GM13976 (cell line): Measurements from ENCODE around the gene SCN4A.

Experiments
- DNase-seq: peaks from one replicate; pipeline ENCODE4 v3.0.0; 2012; ENCODE audit warnings: low spot score
- in situ Hi-C: fragments of 300-500 bp; cut with MboI; formaldehyde crosslinking; loops from one replicate; pipeline ENCODE4 v1.12.0; 2022; ENCODE audit warnings: low sequenced_read_pairs, mixed read lengths, inconsistent platforms; ENCODE audit not compliant: unreplicated experiment
- TF ChIP-seq, protein P1 (sequence below): IDR thresholded peaks from 2 replicates; pipeline ENCODE4 v1.5.1; 2012; ENCODE audit warnings: borderline replicate concordance, mild to moderate bottlenecking; ENCODE audit not compliant: insufficient read depth; ENCODE audit errors: extremely low read depth, missing control alignments, control extremely low read depth

The SCN4A gene

DNA sequence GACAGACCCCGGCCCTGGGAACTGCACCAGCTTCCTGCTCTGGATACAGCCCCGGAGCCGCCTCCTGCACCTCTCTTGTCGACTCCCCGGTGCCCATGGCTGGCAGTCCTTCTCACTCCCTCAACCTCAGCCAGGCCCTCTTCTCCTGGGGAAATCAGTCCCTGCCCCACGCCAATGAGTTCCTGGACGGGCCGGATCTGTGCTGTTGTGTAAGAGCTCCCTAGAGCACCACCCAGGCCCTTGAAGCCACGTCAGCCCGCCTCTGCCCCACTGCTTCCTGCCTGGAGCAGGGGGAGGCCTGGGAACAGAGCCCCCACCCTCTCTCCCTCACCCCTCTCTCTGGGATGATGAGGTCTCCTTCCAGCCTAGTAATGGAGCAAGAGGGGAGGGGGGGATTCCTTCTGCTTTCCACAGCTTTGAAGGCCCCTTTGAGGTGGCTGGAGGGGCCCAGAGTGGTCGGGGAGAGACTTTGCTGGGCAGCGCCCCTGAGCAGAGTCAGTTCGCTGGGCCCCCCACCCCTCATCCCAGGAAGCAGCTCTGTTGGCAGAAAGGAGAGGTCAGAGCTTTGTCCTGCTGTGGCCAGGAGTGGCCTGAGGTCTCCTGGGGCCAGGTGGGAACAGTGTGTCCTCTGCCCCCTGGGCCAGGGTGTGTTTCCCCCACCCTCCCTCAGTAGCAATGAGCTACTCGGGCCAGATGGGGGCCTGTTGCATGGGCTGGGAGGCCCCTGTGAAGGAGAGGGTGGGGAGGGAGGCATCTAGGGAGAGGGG is 29.2 kb upstream of the SCN4A start:
- DNase-seq = peak; percentile 33
- in situ Hi-C loops = no loop called here
- TF ChIP-seq, protein P1, sequence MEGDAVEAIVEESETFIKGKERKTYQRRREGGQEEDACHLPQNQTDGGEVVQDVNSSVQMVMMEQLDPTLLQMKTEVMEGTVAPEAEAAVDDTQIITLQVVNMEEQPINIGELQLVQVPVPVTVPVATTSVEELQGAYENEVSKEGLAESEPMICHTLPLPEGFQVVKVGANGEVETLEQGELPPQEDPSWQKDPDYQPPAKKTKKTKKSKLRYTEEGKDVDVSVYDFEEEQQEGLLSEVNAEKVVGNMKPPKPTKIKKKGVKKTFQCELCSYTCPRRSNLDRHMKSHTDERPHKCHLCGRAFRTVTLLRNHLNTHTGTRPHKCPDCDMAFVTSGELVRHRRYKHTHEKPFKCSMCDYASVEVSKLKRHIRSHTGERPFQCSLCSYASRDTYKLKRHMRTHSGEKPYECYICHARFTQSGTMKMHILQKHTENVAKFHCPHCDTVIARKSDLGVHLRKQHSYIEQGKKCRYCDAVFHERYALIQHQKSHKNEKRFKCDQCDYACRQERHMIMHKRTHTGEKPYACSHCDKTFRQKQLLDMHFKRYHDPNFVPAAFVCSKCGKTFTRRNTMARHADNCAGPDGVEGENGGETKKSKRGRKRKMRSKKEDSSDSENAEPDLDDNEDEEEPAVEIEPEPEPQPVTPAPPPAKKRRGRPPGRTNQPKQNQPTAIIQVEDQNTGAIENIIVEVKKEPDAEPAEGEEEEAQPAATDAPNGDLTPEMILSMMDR = no peak

DNA sequence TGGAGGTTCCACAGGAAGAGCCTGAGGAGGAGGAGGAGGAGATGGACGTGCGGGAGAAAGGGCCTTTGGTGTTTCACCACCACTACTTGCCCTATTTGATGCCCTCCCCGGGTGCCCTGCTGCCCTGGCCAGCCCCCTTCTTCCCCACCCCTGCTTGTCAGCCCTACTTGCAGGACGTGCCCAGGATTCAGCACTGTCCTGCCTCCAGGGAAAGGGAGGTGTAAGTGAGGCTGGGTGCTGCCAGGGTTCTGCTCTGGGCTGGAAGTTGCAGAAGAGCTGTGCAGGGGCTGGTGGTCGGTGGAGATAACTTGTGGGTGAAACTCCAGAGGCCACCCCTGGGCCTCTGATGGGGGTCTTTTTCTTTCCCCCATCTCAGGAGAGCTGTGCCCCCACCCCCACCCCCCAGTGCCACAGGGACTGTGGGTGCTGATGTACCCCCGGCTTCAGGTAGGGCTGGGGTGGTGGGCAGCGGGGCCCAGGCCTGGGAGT is 28.4 kb upstream of the SCN4A start:
- in situ Hi-C loops = no loop called here
- DNase-seq = peak; percentile 19
- TF ChIP-seq, protein P1 = no peak

DNA sequence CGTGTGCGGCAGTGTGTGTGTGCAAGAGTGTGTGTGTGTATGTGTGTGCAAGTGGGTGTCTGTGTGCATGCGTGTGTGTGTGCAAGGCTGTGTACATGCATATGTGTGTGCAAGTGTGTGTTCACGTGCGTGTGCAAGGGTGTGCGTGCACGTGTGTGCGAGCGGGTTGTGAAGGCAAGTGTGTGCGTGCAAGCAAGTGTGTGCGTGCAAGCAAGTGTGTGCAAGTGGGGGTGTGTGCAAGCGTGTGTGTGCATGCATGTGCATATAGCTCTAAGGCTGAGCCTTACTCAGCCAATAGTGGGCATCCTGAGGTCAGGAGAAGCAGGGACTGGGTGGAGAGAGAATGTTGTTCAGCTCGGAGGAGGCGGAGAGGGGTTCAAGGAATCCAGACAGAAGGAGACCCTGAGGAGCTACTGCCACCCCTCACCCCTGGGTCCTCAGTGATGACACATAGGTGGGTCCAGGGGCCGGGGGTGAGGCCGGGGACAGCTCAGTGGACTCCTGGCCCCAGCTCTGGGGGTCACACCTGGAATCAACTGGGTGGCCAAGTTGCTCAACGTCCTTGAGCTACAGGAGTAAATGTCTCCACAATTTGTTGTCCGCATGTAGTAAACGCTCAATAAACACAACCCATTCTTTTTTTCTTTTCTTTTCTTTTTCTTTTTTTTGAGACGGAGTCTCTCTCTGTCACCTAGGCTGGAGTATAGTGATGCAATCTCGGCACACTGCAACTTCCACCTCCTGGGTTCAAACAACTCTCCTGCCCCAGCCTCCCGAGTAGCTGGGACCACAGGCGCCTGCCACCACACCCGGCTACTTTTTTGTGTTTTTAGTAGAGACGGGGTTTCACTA is 27.2 kb upstream of the SCN4A start:
- DNase-seq = no peak
- TF ChIP-seq, protein P1 = no peak
- in situ Hi-C loops = no loop called here

DNA sequence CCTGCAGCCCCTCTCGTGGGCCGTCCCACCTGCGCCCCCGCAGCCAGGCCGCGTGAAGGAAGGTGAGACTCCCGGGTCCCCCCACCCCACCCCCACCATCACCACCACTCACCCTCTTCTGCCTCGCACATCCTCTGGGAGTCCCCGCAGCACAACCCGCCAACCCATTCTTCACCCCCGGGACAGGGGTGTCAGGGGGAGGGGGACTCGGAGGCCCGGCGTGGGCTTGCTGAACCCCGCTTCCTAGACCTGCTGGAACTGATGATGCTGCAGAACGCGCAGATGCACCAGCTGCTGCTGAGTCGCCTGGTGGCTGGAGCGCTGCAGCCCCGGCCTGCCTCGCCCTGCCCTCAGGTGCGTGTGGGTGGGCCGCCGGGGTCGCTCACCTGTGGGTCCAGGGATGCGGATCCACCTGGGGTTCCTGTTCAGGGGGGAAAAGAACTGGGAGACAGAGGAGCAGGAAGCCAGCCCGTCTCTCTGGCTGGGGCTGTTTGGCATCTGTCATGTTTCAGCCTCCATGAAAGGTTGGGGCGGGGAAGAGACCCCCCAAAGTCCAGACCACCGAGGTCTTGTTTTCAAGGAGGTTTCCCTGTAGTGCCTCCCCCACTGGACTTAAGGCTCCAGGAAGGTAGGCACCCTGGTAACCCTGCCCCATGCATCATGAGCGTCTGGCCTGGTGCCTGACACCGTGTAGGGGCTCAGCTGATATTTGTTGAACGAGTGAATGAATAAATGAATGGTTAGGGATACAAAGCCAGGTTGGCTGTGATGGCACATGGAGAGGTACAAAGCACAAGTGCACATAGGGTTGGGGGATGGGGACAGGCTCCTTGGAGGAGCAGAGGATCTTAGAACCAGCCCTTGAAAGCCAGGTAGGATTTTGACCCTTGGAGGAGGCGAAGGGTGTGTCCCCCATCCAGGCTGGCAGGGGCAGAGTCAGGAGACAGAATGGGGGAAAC is 26.3 kb upstream of the SCN4A start:
- in situ Hi-C loops = no loop called here
- TF ChIP-seq, protein P1 = no peak
- peak; percentile 67 for DNase-seq

DNA sequence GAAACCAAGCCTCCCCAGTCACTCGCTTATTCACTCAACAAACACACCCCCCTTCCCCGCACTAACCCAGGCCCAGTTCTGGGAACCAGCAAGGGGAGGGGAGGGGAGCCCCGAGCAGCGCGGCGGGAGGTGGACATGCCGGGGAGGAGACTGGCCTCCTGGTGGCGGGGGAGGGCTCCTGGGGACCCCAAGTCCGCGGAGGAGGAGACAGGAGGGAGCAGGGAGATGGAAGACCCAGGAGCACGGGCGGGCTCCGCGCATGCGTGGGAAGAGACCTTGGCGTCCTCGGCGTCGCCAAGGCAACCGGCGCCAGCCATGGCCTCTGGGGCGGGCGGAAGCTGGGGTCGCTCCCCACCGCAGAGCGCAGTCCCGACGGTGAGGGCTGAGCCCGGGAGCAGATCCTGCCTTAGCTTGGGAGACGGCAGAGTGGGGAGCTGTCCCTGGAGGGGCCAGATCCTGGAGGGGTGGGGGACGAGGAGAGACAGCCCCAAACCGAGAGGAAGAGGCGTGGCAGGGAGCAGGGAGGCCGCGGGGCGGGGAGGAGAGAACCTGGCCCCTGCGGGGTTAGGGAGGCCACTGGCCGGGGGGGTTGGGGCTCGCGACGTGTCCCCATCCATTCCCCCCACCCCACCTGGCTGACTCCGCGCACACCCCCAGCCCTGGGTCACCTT is 25.5 kb upstream of the SCN4A start, which contains the start of gene PRR29:
PRR29 (plus strand) TSS at position 302 of the 671 bp plus-strand sequence; CDS start at position 316, 14 bp downstream.
- TF ChIP-seq, protein P1 = no peak
- DNase-seq = peak; percentile 92
- in situ Hi-C loops = no loop called here
